VCaP (cell line): ENCODE results near the gene EVA1C.

Source experiments
- H3K27ac ChIP-seq: fragments of 450-650 bp; 2 replicates; pipeline ENCODE4 v1.5.1; 2017
- CTCF ChIP-seq: fragments of 450-650 bp; conservative IDR thresholded peaks from 2 replicates; pipeline ENCODE4 v1.5.1; 2017; ENCODE audit warnings: mild to moderate bottlenecking, moderate library complexity

Gene EVA1C

DNA sequence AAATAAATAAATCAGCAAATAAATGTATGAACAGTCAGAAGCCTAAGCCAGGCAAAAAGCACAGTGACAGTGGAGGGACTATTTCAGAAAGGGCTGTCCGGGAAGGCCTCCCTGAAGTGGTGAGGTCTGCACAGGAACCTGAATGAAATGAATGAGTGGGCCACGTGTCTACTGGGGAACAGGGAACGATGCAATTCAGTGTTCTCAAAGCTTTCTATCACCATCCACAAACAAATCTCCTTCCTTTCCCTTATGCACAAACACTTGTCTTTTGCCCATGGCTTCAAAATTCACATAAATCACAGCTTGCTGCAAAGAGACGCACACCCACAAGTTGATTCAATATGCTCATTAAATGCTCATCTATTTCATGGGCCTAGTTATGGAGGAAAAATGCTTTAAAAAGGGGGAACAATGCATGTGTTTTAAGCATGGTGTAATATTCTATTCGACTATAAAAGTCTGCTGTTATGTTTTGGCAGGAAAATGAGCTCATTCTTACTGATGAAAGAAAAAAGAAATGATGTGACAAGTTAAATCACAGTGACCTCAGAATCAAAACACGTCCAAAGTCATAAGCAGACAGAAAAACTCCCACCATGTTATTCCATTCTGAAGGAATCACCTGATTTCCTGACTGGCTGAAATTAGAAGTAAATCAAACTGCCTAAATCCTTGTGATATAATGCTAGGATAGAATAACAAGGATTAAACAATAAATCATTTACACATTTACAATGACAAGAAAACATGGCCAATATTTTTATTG lies 41.3 kb upstream of the EVA1C start:
- peak overlapping the region; percentile 71 for H3K27ac ChIP-seq
- TF ChIP-seq CTCF: no peak

GRCh38 chr21:32371913-32372314 lies 40.6 kb upstream of the EVA1C start:
- H3K27ac ChIP-seq: peak overlapping the region; percentile 71
- TF ChIP-seq CTCF: no peak

- peak overlapping the region; percentile 71 for H3K27ac ChIP-seq
- no peak for TF ChIP-seq CTCF
Observed at GRCh38 chr21:32372755-32373154, 39.8 kb upstream of the EVA1C start.

DNA sequence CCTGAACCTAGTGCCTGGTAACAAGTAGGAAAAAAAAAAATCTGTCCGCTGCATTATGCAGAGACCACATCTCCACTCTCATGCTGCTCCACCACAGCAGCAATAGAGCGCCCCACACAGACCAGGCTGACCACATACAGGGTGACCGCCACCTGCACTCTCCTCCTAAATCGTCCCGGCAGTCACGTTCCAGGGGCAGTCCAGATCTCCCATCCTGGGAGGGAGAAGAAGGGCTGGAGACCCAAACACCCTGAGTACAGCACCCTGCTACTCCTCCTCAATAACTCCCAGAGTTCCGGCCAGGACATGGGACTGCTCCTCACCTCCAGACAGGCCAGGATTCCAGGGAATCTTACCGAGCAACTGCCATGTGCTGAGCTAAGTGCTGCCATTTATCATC lies 35.0 kb upstream of the EVA1C start:
- H3K27ac ChIP-seq: no peak overlapping the region
- no peak for TF ChIP-seq CTCF

DNA sequence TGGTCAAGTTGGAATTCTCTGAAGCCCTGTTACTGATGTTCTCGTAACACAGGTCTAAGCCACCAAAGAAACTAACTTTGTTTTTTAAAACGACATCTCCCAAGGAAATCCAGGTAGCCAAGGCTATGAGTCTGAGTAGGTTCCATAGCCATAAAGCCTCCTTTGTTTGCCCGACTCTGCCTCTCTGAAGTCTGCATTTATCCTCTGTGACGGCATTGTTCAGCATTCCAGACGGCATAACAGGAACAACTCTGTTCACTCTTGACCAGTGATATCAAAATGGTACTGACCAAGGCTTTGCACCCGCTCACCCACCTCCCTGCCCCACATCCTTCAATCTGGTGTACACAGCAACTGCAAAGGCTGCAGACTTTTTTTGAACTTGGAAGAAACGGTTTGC lies 34.5 kb upstream of the EVA1C start:
- no peak for TF ChIP-seq CTCF
- no peak overlapping the region for H3K27ac ChIP-seq

GRCh38 chr21:32378956-32379355 lies 33.5 kb upstream of the EVA1C start:
- TF ChIP-seq CTCF: no peak
- no peak overlapping the region for H3K27ac ChIP-seq

GRCh38 chr21:32380940-32381339 lies 31.6 kb upstream of the EVA1C start:
- H3K27ac ChIP-seq: peak overlapping the region; percentile 77
- TF ChIP-seq CTCF: no peak
